WTC11 (cell line): ENCODE results near the gene AP1S1. TPM values are rescaled to one million over a fixed set of nuclear protein-coding genes. Genes with fewer than 3 reads are reported as not detected.
"Not testable (repeated sequence)": the region's sequence is repeated elsewhere in the genome, so short reads cannot be mapped to it uniquely, and the experiment has no call there.

ENCODE experiments used
- ATAC-seq: fragments of 200-7000 bp; cut with Tn5 transposase; 2 replicates; pipeline ENCODE4 v1.10.0; 2021; ENCODE audit warnings: mild to moderate bottlenecking, moderate library complexity
- CTCF ChIA-PET: fragments of 300-600 bp; sonication (Branson Sonifier 250); formaldehyde crosslinking; loops from one replicate; lab custom pipeline; 2021; ENCODE audit warnings: antibody characterized with exemption; lab: Charles Lee
- POLR2A ChIA-PET: fragments of 350-600 bp; sonication (Branson Sonifier 250); formaldehyde crosslinking; loops from one replicate; lab custom pipeline; 2021; ENCODE audit warnings: antibody characterized with exemption; lab: Charles Lee
- DNase-seq: peaks from one replicate; pipeline ENCODE4 v3.0.0; 2021; ENCODE audit warnings: low spot score
- H3K27ac Mint-ChIP-seq: 2 replicates; pipeline ENCODE4 v1.8.0; 2021; ENCODE audit warnings: mixed read lengths
- H3K27me3 Mint-ChIP-seq: 2 replicates; pipeline ENCODE4 v1.8.0; 2021; ENCODE audit warnings: low read depth, mild to moderate bottlenecking, moderate library complexity, mixed read lengths
- H3K36me3 Mint-ChIP-seq: 2 replicates; pipeline ENCODE4 v1.8.0; 2021; ENCODE audit warnings: mixed read lengths
- H3K4me1 Mint-ChIP-seq: 2 replicates; pipeline ENCODE4 v1.8.0; 2022; ENCODE audit warnings: mixed read lengths
- H3K4me3 Mint-ChIP-seq: 2 replicates; pipeline ENCODE4 v1.8.0; 2021; ENCODE audit warnings: mild to moderate bottlenecking, moderate library complexity, mixed read lengths
- H3K9me3 Mint-ChIP-seq: 2 replicates; pipeline ENCODE4 v1.8.0; 2021; ENCODE audit warnings: mixed read lengths
- AFF4 ChIP-seq: sonication (generic); formaldehyde crosslinking; IDR thresholded peaks from 2 replicates; pipeline ENCODE4 v1.8.1; 2023; ENCODE audit warnings: mild to moderate bottlenecking, missing genetic modification reagents, borderline replicate concordance
- ATF2 ChIP-seq: sonication (generic); formaldehyde crosslinking; IDR thresholded peaks from 2 replicates; pipeline ENCODE4 v1.8.1; 2022; ENCODE audit warnings: low read depth, missing genetic modification reagents, borderline replicate concordance
- CTCF ChIP-seq: fragments of 200-600 bp; IDR thresholded peaks from 2 replicates; pipeline ENCODE4 v1.8.0; 2022; ENCODE audit warnings: antibody characterized with exemption
- EMX1 ChIP-seq: fragments of 250-450 bp; sonication (Bioruptor Pico); IDR thresholded peaks from 2 replicates; pipeline ENCODE4 v1.8.0; 2021; ENCODE audit warnings: mild to moderate bottlenecking
- FOXP1 ChIP-seq: sonication (generic); formaldehyde crosslinking; IDR thresholded peaks from 2 replicates; pipeline ENCODE4 v1.8.0; 2022; ENCODE audit warnings: missing genetic modification reagents, mild to moderate bottlenecking, moderate library complexity, borderline replicate concordance
- MAX ChIP-seq: sonication (generic); formaldehyde crosslinking; IDR thresholded peaks from 2 replicates; pipeline ENCODE4 v1.8.0; 2022; ENCODE audit warnings: mild to moderate bottlenecking, missing genetic modification reagents
- USF2 ChIP-seq: sonication (generic); formaldehyde crosslinking; IDR thresholded peaks from 2 replicates; pipeline ENCODE4 v1.8.1; 2023; ENCODE audit warnings: mild to moderate bottlenecking, missing genetic modification reagents, moderate library complexity
- ZNF416 ChIP-seq: fragments of 250-450 bp; sonication (Bioruptor Pico); IDR thresholded peaks from 2 replicates; pipeline ENCODE4 v1.9.0; 2021; ENCODE audit warnings: mild to moderate bottlenecking, inconsistent platforms
- ZNF512 ChIP-seq: sonication (generic); formaldehyde crosslinking; IDR thresholded peaks from 2 replicates; pipeline ENCODE4 v1.8.1; 2022; ENCODE audit warnings: missing genetic modification reagents, borderline replicate concordance
- total RNA-seq: library from RNA; stranded (reverse); gene quantifications from 3 replicates; pipeline ENCODE4 v1.2.3, GENCODE V29; 2021

Gene AP1S1
- total RNA-seq, 1 experiment from 2014 or later = 60.7 TPM

- Mint-ChIP-seq H3K36me3 (no peaks in the 10 kb centered on the region), H3K4me1 (peaks cover 13% of the 10 kb centered on the region), H3K27me3 (no peaks in the 10 kb centered on the region; the same call in 1 of the 2 replicates), H3K9me3 (no peaks in the 10 kb centered on the region), H3K27ac (no peak overlapping the region), H3K4me3 (no peak overlapping the region)
- no peak for ATAC-seq
- ChIA-PET POLR2A (interaction anchor here (0.6 kb wide), 1 partner anchor 112 kb away, joined by 3 read pairs; no protein-coding TSS in a partner anchor), CTCF (interaction anchor here (1.6 to 8.0 kb wide), 3 partner anchors 22 to 87 kb away, joined by 7 to 217 read pairs (median 16); no protein-coding TSS in a partner anchor)
- DNase-seq = no peak
- TF ChIP-seq AFF4 (CRISPR knock-in tag) (no peak), USF2 (CRISPR knock-in tag) (no peak), CTCF (no peak)
These were observed 41.6 kb downstream of the AP1S1 start for GRCh38 chr7:101195884-101196283.

- Mint-ChIP-seq H3K27ac (no peak overlapping the region), H3K36me3 (no peaks in the 10 kb centered on the region), H3K9me3 (no peaks in the 10 kb centered on the region), H3K4me1 (peaks cover 28% of the 10 kb centered on the region)
- CTCF ChIA-PET = no interaction called here
- TF ChIP-seq FOXP1 = peak; percentile 45; the same call in 1 of the 2 replicates
- TF ChIP-seq MAX (CRISPR knock-in tag) = no peak
- TF ChIP-seq, all 79 proteins: peak for 1
- DNase-seq = no peak
- Mint-ChIP-seq H3K27me3 (peaks cover 15% of the 10 kb centered on the region), H3K4me3 (no peak overlapping the region)
- no peak for ATAC-seq
- POLR2A ChIA-PET = no interaction called here
These were observed 43.7 kb downstream of the AP1S1 start for GRCh38 chr7:101197991-101198390.

GRCh38 chr7:101198476-101198875 lies 44.2 kb downstream of the AP1S1 start:
- no peak overlapping the region for H3K4me3 Mint-ChIP-seq
- no peak for DNase-seq
- TF ChIP-seq ZNF416 (CRISPR knock-in tag) (no peak), ZNF512 (no peak), ATF2 (no peak), EMX1 (CRISPR knock-in tag) (no peak)

GRCh38 chr7:101199522-101199921 lies 45.2 kb downstream of the AP1S1 start:
- H3K4me3 Mint-ChIP-seq, H3K36me3 Mint-ChIP-seq, H3K9me3 Mint-ChIP-seq, H3K27ac Mint-ChIP-seq, DNase-seq, ATAC-seq: not testable (repeated sequence)
- H3K4me1 Mint-ChIP-seq = peaks cover 28% of the 10 kb centered on the region
- POLR2A ChIA-PET = interaction anchor here (1.0 to 1.6 kb wide), 2 partner anchors 25 to 35 kb away, joined by 4 to 5 read pairs; partner anchors contain the start of gene VGF
- peaks cover 16% of the 10 kb centered on the region for H3K27me3 Mint-ChIP-seq
- CTCF ChIA-PET = interaction anchor here (1.4 to 4.8 kb wide), 4 partner anchors 18 to 55 kb away, joined by 4 to 33 read pairs (median 15); partner anchors contain the start of genes PLOD3 and ZNHIT1

More at GRCh38 chr7:101198476-101198875, 44.2 kb downstream of the AP1S1 start:
- Mint-ChIP-seq H3K27me3 (peaks cover 16% of the 10 kb centered on the region), H3K4me1 (peaks cover 28% of the 10 kb centered on the region), H3K27ac (peak overlapping the region; percentile 45; the same call in 1 of the 2 replicates), H3K9me3 (no peaks in the 10 kb centered on the region), H3K36me3 (no peaks in the 10 kb centered on the region)
- ATAC-seq = no peak
- ChIA-PET CTCF (interaction anchor here (0.6 to 0.8 kb wide), 3 partner anchors 18 to 55 kb away, joined by 3 to 4 read pairs (median 3); partner anchors contain the start of genes NAT16 and PLOD3), POLR2A (no interaction called here)
